Fibroblast of villous mesenchyme (primary cell): ENCODE results near the gene TMEM169. TPM values are rescaled to one million over a fixed set of nuclear protein-coding genes. Genes with fewer than 3 reads are reported as not detected.

Experiments used
- DNase-seq: peaks from one replicate; pipeline ENCODE4 v3.0.0-alpha.2; 2010; ENCODE audit warnings: low read depth
- H3K4me3 ChIP-seq: 2 replicates; pipeline ENCODE4 v1.5.1; 2011; ENCODE audit warnings: low read depth, mild to moderate bottlenecking, low read length
- total RNA-seq: library from RNA; depleted of rRNA; stranded (reverse); fragments of >200 nt; gene quantifications from 2 replicates; pipeline ENCODE4 v1.2.3, GENCODE V29; 2012
- TF ChIP-seq, protein P1 (sequence below): IDR thresholded peaks from 2 replicates; pipeline ENCODE4 v1.5.1; 2012; ENCODE audit warnings: low read depth, mild to moderate bottlenecking, low read length; ENCODE audit not compliant: insufficient read depth

Gene TMEM169
- 0.32 and 0.43 TPM in 2 replicates for total RNA-seq

GRCh38 chr2:216081487-216082116, at the start of gene TMEM169, which contains the start of gene PECR:
Gene TMEM169, plus strand, starts transcription at chr2:216081919. Its CDS starts 14,045 bp downstream, at chr2:216095964.
Gene PECR, minus strand, starts transcription at chr2:216081809. Its CDS starts 68 bp downstream, at chr2:216081741.
- DNase-seq: peak; percentile 42
- peak within 1 kb of the TSS; percentile 60 for H3K4me3 ChIP-seq
- TF ChIP-seq, protein P1, sequence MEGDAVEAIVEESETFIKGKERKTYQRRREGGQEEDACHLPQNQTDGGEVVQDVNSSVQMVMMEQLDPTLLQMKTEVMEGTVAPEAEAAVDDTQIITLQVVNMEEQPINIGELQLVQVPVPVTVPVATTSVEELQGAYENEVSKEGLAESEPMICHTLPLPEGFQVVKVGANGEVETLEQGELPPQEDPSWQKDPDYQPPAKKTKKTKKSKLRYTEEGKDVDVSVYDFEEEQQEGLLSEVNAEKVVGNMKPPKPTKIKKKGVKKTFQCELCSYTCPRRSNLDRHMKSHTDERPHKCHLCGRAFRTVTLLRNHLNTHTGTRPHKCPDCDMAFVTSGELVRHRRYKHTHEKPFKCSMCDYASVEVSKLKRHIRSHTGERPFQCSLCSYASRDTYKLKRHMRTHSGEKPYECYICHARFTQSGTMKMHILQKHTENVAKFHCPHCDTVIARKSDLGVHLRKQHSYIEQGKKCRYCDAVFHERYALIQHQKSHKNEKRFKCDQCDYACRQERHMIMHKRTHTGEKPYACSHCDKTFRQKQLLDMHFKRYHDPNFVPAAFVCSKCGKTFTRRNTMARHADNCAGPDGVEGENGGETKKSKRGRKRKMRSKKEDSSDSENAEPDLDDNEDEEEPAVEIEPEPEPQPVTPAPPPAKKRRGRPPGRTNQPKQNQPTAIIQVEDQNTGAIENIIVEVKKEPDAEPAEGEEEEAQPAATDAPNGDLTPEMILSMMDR: no peak

- no peak overlapping the region for H3K4me3 ChIP-seq
- TF ChIP-seq, protein P1: no peak
- DNase-seq: peak; percentile 75
Observed at GRCh38 chr2:216031960-216032689, 49.6 kb upstream of the TMEM169 start.

- H3K4me3 ChIP-seq: no peak overlapping the region
- DNase-seq: no peak
- TF ChIP-seq, protein P1: no peak
Observed at GRCh38 chr2:216033403-216033802, 48.3 kb upstream of the TMEM169 start.

GRCh38 chr2:216034065-216034464, 47.7 kb upstream of the TMEM169 start:
- H3K4me3 ChIP-seq: no peak overlapping the region
- TF ChIP-seq, protein P1: peak; percentile 96
- peak; percentile 75 for DNase-seq

DNA sequence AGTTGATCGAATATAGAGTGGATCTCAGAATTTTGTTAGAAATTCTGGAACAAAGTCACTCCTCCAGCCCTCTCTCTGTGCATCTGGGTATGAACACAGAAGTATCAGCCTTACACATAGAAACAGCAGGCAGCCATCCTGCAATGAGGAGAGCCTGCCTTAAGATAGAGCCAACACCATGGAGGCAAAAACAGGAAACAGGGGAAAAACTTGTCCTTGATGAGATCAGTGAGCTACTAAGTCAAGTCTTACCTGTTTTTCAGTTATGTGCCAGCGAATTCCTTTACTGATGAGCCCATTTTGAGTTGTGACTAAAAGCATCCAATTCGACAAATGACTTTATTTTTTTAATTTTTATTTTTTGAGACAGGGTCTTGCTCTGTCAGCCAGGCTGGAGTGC, 41.8 kb upstream of the TMEM169 start:
- DNase-seq: no peak
- TF ChIP-seq, protein P1: no peak
- H3K4me3 ChIP-seq: no peak overlapping the region

DNA sequence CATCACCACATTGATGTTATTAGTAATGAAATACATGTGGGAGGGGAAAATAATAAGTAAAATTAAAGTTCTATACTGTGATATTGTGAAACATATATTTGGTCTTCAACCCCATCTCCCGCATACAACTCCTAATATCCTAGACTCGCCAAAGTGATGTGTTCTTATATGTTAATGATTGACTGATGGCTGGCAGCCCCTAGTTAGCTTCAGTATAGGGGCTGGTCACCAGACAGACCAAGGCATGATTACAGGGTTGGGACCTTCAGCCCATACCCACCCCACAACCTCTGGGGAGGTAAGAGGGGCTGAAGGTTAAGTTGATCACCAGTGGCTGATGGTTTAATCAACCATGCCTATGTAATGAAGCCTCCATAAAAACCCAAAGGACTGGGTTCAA, 40.3 kb upstream of the TMEM169 start:
- DNase-seq: no peak
- TF ChIP-seq, protein P1: no peak

More for the DNA sequence above, 40.3 kb upstream of the TMEM169 start:
- no peak overlapping the region for H3K4me3 ChIP-seq
